C4-2B (cell line): ENCODE data around the gene AKAP5.

Source experiments
- H3K27ac ChIP-seq: fragments of 450-650 bp; 2 replicates; pipeline ENCODE4 v1.5.1; 2017
- CTCF ChIP-seq: fragments of 450-650 bp; conservative IDR thresholded peaks from 2 replicates; pipeline ENCODE4 v1.5.1; 2017; ENCODE audit warnings: mild to moderate bottlenecking
- ZFX ChIP-seq: fragments of 450-650 bp; IDR thresholded peaks from 2 replicates; pipeline ENCODE4 v1.6.1; 2017

AKAP5 gene

GRCh38 chr14:64422756-64423155 lies 42.5 kb upstream of the AKAP5 start:
- TF ChIP-seq CTCF (no peak), ZFX (no peak)
- no peak overlapping the region for H3K27ac ChIP-seq

DNA sequence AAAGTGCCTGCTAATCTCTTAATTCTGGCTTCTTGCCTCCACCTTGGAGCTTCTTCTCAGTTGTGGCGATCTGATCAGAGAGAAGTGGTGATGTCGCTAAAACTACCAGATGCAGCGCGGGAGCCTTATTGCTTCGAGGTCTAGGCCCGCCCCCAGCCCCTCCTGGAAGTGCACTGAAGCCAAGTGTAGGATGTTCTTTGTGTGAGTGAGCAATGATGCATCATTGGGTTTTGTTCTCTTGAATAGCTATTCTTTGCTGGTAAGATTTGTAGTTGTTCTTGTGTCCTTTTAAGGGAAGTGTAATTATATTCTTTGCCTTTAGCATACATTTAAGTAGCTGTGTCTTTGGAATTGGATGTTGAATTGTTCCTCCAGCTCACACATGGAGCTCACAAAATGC lies 41.3 kb upstream of the AKAP5 start:
- TF ChIP-seq CTCF (no peak), ZFX (no peak)
- H3K27ac ChIP-seq: no peak overlapping the region

DNA sequence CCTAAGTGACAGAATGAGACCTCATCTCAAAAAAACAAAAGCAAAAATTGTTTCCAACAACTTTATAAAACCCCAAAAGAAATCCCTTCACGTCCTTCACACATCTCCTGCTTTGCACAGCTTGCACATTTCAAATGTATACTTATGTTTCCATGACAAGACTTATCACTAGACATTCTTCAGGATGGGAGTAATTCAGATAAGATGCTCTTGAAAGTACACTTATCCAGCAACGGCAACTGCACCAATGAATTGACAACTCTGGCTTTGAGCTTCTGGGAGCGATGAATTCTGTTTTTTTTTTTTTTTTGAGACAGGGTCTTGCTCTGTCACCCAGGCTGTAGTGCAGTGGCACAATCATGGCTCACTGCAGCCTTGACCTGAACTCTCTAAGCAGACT lies 30.8 kb upstream of the AKAP5 start:
- TF ChIP-seq ZFX (no peak), CTCF (no peak)
- H3K27ac ChIP-seq: no peak overlapping the region

- TF ChIP-seq ZFX: no peak
- TF ChIP-seq CTCF: no peak
- no peak overlapping the region for H3K27ac ChIP-seq
These were observed 27.0 kb upstream of the AKAP5 start for GRCh38 chr14:64438181-64438841.

GRCh38 chr14:64439141-64439540 lies 26.2 kb upstream of the AKAP5 start:
- TF ChIP-seq ZFX (no peak), CTCF (no peak)
- no peak overlapping the region for H3K27ac ChIP-seq

DNA sequence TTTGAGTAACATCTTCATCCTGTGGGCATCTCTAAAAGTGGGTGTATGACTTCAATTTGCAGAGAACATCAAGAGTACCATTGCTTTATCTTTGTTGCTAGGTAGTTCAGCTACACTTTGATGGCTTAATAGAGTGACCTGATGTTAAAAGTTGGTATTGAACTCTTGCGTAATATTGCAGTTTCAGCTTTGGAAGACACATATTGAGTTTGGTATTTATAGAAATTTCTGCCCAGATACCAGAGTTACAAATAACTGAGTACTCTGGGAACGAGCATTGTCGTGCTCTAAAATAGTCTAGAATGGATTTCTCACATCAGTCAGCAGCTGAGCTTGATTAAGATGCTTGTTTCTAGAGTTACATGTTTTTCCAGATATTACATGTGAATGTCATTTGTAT lies 24.8 kb upstream of the AKAP5 start:
- TF ChIP-seq CTCF (no peak), ZFX (no peak)
- no peak overlapping the region for H3K27ac ChIP-seq

- H3K27ac ChIP-seq: no peak overlapping the region
- no peak for TF ChIP-seq ZFX
- TF ChIP-seq CTCF: no peak
These were observed 22.9 kb upstream of the AKAP5 start for GRCh38 chr14:64442300-64442988.
